Endometrial microvascular endothelial cells (primary cell): Measurements from ENCODE around the gene CCDC30. TPM values are rescaled to one million over a fixed set of nuclear protein-coding genes. Genes with fewer than 3 reads are reported as not detected.
"Not testable (repeated sequence)": the region's sequence is repeated elsewhere in the genome, so short reads cannot be mapped to it uniquely, and the experiment has no call there.

ENCODE experiments used
- in situ Hi-C: cut with HindIII; loops from 2 replicates; pipeline ENCODE4 v1.10.0; 2017; ENCODE audit warnings: low sequenced_read_pairs, low pct_unique_long_range_greater_than_20kb; ENCODE audit errors: inconsistent ontology term
- total RNA-seq: library from RNA; depleted of rRNA; stranded (reverse); fragments of >200 nt; gene quantifications from one replicate; pipeline ENCODE4 v1.2.3, GENCODE V29; 2015; ENCODE audit errors: inconsistent ontology term

CCDC30 gene
- total RNA-seq, 1 donor from 2014 or later = not detected

DNA sequence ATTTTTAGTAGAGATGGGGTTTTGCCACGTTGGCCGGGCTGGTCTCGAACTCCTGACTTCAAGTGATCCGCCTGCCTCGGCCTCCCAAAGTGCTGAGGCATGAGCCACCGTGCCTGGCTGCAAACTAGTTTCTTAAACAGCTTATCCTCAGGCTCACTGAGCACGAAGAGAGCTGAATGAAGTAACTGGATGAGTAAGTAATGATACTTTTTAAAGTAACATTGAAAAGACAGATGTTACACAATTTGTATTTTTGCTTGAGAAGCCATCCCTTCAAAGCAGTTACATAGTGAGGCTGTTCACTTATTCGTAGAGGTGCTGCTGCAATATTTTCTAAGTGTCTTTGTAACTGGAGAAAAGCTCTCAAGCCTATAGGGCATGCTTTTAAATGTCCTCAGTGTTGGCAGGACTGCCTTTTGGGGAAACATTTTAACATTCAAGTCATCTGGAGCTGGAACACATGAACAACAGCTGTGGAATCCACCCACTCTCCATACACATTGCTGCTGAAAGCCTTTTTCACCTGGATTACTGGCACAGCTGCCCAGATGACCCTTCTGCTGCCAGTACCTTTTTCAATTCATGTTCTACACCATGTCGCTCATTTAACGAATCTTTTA is 216.4 kb downstream of the CCDC30 start:
- in situ Hi-C loops = no loop called here

DNA sequence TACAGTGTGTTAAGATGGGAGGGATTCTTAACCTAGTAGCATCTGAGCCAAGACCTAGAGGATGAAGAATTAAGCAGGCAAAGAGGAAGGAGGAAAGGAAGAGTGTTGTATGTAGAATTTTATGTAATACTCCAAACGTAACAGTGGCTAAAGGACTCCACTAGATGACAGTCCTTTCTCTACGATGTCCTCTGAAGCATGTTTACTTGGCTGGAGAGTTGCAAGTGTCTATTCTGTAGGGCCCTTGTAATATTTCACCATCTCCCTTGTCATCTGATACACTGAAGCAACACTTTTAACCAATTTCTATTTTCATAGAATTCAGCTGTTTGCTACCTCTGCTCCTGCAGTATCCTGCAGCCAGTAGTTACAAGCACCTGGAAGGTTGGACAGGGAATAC is 217.0 kb downstream of the CCDC30 start:
- in situ Hi-C loops = no loop called here

- in situ Hi-C loops = no loop called here
Measured at GRCh38 chr1:42680921-42681683, 218.0 kb downstream of the CCDC30 start.

DNA sequence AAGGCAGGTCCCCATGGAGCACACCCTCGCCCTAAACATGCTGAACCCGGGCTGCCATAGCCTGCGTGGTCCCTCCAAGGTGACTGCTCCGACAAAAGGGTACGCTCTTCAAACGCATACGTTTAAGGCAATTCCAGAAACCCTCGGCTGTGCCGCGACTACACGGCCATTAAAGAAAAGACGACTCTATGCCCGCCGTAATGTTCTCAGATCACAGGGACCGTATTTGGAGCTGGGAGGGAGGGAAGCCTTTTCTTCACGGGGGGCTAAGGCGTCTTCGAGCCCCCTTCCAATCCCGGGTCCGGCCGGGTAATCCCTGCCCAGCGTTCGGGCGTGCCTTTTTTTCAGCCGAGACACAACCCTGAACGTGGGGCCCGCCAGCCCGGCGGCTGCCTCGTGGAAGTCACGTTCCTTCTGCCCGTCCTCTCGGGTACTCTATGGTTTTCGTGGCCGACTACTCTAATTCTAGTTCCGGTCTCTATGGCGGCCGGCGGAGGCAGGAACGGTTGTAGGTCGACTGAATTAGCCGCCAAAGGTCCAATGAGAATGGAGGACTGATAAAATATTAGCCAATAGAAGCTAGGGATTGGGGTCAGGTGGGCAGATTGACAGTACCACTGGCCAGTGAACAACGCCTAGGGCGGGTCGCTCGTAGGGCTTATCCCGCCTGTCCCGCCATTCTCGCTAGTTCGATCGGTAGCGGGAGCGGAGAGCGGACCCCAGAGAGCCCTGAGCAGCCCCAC is 218.8 kb downstream of the CCDC30 start, which contains the start of gene YBX1:
Gene YBX1 (plus strand): TSS at position 678 of the 743 bp plus-strand sequence. CDS start 148 bp downstream, outside the sequence.
- in situ Hi-C loops = no loop called here

GRCh38 chr1:42682484-42682738 is 219.3 kb downstream of the CCDC30 start:
- in situ Hi-C loops = not testable (repeated sequence)

DNA sequence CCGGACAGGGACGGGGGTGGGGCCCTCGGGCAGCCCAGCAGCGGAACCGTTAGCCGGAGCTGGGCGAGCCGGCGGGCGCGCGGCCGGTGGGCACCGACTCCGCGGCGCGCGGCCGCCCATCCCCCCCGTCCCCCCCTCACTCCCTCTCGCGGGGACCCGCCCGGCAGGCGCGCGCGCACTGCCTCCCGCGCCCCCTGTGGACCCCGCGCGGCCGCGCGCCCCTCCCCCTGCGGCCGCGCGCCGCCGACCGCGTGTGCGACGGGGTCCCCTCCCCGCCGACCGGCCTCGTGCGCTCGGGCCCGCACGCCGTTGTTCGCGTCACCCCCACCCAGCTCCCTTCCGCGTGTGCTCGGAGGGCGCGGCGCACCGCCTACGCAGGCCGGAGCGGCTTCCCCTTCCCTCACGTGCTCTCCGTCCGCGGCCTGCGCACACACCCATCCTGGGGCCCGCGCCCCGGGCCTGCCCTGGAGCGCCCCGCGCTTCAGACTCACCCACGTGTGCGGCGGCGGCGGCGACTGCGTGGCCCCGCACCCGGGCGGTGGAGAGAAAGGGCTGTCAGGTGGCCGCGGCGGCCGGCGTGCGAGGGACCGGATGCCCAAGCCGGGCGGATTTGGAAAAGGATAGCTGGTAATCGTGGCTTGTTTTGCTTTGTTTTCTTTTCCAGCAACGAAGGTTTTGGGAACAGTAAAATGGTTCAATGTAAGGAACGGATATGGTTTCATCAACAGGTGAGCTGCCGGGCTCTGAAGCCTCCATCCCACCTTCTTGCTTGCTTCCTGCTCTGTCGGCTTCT is 219.8 kb downstream of the CCDC30 start:
- in situ Hi-C loops = no loop called here

- in situ Hi-C loops = no loop called here
Measured at GRCh38 chr1:42684139-42684538, 221.1 kb downstream of the CCDC30 start.

DNA sequence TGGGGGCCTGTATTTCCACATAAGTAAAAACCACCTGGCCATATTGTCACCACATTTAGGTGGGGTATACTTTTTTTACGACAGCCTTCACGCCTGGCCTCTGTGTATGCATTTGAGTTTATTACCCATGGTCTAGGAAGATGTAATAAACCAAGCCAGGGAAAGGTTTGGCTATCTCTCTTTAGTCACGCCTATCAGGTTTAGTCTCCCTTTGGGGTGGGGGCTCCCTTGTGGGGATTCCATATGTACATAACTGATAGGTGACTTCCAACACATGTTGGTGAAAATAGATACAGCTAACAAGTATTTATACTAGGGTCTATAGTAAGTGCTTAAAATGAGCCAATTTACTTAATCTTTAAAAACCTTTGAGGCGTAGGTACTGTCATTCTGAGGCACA is 223.3 kb downstream of the CCDC30 start:
- in situ Hi-C loops = no loop called here

DNA sequence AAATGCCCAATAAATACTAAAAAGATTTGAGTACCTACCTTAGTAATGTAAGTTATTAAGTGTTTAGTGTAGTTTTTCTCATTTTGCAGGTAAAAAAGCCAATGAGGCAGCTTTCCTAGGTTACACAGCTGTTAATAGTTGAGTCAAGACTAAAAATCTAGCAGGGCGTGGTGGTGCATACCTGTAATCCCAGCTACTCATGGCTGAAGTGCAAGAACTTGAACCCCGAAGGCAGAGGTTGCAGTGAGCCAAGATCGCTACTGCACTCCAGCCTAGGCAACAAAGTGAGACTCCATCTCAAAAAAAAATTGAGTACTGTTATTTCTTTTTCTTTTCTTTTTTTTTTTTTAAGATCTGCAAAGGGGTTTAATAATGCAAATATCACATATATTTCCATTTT is 226.8 kb downstream of the CCDC30 start:
- in situ Hi-C loops = no loop called here

DNA sequence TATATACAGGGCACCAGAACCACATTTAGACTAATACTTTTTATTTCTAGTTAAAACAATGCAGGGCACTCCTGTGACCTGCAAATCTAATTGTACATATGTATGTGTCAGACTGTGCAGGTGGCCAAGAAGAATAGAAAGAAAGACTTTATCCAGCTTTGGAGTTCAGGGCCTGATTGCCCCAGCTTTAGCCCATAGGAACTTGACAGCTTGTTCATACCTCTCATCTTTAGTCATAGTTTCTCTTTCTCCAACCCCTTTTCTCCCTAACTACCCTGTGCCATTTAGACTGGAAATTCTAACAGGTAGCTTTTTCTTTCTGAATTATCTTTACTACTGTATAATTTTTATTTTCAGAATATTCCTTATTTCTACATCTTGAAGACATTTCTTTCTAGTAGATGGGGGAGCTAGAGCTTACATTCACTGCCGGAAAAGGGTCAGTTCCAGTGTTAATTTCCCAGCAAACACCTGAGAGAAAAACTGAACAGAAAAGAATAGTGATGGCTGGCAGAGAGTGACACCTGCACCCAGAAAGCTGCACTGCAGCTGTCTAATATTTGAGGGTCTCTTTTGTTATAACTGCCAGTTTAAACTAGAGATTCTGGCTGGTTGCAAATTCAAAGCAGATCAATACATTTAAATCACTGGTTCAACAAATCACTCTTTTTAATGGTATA is 227.5 kb downstream of the CCDC30 start:
- in situ Hi-C loops = no loop called here

DNA sequence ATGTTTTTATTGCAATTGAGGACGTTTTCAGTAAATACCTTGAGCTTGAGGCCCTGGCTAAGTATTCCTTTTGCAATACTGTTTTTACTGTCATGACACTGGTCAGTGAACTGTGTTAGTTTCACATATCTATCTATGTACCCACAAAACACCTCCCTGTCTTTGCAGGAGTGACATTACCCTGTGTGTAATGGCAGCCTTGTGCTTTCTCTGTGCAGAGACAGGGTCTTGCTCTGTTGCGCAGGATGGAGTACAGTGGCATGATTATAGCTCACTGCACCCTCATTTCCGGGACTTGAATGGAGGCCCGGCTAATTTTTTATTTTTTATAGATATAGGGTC is 228.0 kb downstream of the CCDC30 start:
- in situ Hi-C loops = no loop called here

DNA sequence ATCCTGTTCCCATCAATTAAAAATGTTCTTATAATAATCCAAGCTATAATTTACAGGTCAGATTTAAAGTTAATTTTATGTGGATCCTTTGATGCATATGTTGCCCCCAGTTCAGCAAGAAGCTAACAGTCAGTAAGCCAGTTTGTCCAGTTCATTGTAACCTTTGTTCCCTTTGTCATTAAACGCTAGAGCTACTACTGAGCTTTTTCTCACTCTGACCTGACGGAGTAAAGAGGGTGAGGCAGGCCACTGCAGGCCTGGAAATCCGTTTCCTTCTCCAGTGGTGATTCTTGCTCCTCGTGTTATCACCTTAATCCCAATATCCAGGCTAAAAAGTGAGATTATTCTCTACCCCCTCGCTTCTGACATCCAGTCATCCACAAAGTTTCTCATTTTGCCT is 229.4 kb downstream of the CCDC30 start:
- in situ Hi-C loops = no loop called here

DNA sequence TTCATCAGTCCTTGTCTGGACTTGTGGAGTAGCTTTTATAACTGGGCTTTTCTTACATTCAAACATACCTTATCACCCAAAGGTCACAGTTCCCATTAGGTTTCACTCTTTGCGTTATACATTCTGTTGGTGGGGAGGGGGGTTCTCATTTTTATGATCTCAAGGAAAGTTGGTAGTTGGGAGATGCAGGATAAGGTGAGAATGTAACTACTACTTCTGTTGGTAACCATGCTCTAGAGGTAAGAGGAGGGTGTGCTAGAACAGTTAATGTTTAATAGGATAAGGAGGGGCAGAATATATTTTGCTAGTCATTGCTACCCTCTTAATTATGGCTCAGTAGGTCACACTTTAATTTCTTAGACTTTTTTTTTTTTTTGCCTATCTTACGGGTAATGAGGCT is 229.8 kb downstream of the CCDC30 start:
- in situ Hi-C loops = no loop called here

DNA sequence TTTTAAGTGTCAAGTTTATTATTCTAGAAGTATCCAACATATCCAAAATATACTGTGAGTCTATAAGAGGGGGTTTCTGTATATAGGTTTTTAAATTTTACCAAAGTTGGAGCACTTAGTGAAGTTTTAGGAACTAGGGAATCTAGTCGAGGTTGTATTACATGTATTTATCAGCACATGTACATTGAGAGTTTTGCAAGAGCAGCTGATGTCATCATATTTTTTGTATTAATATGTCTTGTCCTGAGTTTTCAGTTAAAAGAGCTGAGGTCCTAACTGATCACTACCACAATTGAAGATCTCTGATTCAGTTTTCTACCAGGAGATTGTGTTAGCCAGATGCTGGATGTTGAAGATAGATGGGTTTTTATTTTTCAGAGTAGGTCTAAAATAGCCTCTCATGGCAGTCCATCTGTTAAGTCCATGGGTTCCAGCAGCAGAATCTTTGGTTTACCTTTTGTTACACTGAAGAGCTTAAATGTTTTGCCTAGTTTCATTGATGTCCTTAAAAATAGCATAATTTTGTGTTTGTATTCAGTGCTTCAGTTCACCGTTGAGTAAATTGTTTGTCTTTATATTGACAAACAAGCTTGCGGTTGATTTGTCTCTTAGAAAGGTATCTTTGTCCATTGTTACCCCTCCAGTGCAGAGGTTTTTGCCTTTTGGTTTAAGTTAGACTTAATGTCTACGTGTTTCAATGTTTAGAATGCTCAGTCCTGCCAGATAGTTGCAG is 235.2 kb downstream of the CCDC30 start:
- in situ Hi-C loops = no loop called here

DNA sequence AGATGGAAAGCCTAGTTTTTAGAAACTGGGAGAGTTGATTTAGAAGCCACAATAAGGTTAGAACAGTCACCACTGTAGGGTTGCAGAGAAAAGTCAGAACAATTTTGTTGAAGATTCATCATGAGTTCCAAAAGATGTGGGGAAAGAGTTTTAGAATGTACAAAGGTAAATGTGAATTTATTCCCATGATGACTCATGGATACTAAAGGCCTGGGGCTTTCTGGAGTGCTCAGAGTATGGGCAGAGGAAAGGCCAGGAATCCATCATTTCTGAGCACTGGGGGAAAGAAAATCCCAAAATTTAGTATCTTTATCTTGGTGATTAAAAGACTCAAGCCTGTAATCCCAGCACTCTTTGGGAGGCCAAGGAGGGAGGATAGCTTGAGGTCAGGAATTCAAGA is 236.9 kb downstream of the CCDC30 start:
- in situ Hi-C loops = no loop called here

GRCh38 chr1:42703888-42704464 is 240.9 kb downstream of the CCDC30 start:
- in situ Hi-C loops = no loop called here
